Astrocyte of the spinal cord (primary cell): ENCODE results near the gene BAMBI.
A peak's percentile ranks its signal among the peaks of the same experiment; 100 is the strongest.

Experiments
- DNase-seq: peaks from one replicate; pipeline ENCODE4 v3.0.0; 2011; ENCODE audit warnings: low read depth, low spot score
- H3K4me3 ChIP-seq: 2 replicates; pipeline ENCODE4 v1.5.1; 2011; ENCODE audit warnings: low read depth, mild to moderate bottlenecking, low read length, moderate library complexity
- in situ Hi-C: cut with HindIII; loops from 2 replicates; pipeline ENCODE4 v1.10.0; 2017; ENCODE audit warnings: low sequenced_read_pairs
- TF ChIP-seq, protein P1 (sequence below): IDR thresholded peaks from 2 replicates; pipeline ENCODE4 v1.5.1; 2012; ENCODE audit warnings: low read depth, mild to moderate bottlenecking, low read length, inconsistent platforms

The BAMBI gene, protein sequence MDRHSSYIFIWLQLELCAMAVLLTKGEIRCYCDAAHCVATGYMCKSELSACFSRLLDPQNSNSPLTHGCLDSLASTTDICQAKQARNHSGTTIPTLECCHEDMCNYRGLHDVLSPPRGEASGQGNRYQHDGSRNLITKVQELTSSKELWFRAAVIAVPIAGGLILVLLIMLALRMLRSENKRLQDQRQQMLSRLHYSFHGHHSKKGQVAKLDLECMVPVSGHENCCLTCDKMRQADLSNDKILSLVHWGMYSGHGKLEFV

DNA sequence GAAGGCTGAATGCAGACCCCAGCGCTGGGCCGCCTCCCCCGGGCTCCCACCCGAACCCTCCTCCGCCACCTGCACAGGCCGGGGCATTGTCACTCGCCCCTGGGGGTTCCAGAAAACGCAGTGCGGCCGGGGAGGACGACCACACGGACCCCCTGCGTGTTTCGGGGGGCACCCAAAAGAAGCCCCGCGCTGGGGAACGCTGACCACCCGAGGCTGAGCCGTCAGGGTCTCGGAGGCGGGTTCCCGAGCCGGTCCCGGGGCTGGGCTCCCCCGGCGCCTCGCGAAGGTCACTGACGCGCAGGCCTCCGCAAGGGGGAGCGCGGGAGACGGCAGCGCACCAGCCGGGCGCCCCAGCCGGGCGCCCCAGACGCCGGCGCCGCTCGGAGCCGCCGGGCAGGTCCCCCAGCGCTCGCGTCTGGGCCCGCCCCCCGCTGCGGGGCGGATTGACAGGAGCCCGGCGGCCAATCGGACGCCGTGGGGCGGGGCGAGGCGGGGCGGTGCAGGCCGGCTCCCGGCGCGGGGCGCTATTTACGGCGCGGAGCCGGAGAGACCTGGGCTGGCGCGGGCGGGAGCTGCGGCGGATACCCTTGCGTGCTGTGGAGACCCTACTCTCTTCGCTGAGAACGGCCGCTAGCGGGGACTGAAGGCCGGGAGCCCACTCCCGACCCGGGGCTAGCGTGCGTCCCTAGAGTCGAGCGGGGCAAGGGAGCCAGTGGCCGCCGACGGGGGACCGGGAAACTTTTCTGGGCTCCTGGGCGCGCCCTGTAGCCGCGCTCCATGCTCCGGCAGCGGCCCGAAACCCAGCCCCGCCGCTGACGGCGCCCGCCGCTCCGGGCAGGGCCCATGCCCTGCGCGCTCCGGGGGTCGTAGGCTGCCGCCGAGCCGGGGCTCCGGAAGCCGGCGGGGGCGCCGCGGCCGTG, at the start of gene BAMBI:
Gene BAMBI, plus strand, starts transcription at position 554 of the 920 bp plus-strand sequence. CDS start 377 bp downstream, outside the sequence.
- in situ Hi-C loops, result no loop called here
- H3K4me3 ChIP-seq, result peak within 1 kb of the TSS; percentile 67
- peak; percentile 91 for DNase-seq
- TF ChIP-seq, protein P1, sequence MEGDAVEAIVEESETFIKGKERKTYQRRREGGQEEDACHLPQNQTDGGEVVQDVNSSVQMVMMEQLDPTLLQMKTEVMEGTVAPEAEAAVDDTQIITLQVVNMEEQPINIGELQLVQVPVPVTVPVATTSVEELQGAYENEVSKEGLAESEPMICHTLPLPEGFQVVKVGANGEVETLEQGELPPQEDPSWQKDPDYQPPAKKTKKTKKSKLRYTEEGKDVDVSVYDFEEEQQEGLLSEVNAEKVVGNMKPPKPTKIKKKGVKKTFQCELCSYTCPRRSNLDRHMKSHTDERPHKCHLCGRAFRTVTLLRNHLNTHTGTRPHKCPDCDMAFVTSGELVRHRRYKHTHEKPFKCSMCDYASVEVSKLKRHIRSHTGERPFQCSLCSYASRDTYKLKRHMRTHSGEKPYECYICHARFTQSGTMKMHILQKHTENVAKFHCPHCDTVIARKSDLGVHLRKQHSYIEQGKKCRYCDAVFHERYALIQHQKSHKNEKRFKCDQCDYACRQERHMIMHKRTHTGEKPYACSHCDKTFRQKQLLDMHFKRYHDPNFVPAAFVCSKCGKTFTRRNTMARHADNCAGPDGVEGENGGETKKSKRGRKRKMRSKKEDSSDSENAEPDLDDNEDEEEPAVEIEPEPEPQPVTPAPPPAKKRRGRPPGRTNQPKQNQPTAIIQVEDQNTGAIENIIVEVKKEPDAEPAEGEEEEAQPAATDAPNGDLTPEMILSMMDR, result peak; percentile 59

DNA sequence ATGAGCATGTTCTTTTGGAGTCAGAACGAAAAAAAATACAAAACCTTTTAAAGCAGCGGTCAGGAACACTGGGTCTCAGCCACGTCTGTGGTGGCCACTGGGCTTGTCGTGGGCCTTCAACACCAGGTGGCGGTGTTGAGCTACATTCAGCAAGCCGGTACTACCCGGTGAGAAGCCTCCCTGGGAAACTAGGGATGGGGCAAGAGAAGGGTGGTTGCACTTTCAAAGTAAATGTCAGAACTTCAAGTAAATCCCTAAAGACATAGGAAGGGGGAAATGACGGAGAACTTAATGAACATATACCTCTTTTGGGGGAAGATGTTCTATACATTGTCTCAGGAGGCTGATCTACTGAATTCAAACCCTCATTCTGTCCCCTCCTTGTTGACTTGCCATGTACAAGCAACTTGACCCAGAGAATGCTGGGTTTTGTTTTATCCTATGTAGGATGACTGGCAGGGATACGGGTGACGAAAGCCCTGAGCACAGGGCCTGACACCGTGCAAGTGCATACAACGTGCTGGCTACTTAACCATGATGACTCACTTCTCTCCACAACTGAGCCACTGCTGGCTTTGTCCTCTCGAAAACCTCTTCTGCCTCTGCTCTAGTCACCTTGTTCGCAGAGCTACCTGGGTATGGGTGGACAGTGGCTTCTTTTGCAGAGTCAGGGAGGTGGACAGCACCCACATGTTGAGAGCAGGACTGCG, 49.0 kb upstream of the BAMBI start:
- DNase-seq, result peak; percentile 76
- H3K4me3 ChIP-seq, result no peak overlapping the region
- TF ChIP-seq, protein P1, result peak; percentile 96
- in situ Hi-C loops, result no loop called here

DNA sequence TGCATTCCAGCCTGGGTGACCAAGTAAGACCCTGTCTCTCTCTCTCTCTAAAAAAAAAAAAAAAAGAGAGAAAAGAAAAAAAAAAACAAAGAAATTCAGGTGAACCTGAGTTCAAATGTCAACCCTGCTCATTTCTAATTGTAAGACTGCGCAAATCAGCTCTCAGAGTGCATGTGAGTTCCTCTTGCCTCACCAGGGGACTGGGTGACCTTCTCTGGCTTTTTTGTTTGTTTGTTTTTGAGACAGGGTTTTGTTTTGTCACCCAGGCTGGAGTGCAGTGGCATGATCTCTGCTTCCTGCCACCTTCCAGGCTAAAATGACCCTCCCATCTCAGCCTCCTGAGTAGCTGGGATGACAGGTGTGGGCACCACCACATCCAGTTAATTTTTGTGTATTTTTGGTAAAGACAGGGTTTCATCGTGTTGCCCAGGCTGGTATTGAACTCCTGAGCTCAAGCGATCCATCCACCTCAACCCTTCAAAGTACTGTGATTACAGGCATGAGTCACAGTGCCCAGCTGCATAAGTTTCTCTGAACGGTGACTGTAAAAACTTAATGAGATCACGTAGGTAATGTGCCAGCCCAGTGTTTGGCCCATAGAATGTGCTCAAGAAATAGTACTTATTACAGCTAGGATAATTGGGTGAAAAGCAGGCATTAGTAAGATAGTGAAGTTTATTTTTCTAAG, 45.3 kb upstream of the BAMBI start:
- no peak overlapping the region for H3K4me3 ChIP-seq
- DNase-seq, result peak; percentile 20
- TF ChIP-seq, protein P1, result no peak
- in situ Hi-C loops, result no loop called here

DNA sequence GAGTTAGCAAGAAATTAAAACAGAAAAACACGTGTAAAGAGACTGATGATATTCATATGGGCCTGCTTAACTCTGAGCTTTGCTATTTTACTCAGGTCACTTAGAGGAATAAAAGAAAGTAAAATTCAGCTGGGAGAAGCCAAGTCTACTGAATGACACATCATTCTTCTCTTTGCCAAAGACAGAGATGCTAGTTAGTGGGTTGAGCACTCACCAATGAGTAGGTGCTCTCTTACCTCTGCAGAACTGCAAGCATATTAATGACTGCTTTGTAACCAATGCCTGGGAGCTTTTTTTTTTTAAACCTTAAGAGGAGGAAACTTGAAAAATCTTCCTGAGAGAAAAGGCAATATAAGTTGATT, 44.8 kb upstream of the BAMBI start:
- in situ Hi-C loops, result no loop called here

DNA sequence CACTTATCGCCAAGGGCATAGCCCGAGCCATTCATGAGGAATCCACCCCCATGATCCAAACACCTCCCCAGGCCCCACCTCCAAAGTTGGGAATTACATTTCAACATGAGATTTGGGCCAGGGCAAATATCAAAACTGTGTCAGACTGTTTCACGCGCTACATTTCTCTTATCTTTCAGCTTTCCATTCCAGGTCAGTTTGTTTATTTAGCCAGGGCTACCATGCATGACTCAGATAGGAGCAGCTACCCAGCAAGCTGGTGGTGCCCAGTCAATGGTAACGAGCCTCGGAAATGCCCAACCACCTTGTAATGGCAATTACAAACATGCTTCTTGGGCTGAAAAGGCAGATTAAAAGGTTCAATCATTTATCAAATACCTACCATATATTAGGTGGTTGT, 43.6 kb upstream of the BAMBI start:
- no peak for DNase-seq
- in situ Hi-C loops, result no loop called here
- H3K4me3 ChIP-seq, result no peak overlapping the region
- TF ChIP-seq, protein P1, result no peak

More for the DNA sequence above, 44.8 kb upstream of the BAMBI start:
- H3K4me3 ChIP-seq, result no peak overlapping the region
- no peak for DNase-seq
- TF ChIP-seq, protein P1, result no peak

DNA sequence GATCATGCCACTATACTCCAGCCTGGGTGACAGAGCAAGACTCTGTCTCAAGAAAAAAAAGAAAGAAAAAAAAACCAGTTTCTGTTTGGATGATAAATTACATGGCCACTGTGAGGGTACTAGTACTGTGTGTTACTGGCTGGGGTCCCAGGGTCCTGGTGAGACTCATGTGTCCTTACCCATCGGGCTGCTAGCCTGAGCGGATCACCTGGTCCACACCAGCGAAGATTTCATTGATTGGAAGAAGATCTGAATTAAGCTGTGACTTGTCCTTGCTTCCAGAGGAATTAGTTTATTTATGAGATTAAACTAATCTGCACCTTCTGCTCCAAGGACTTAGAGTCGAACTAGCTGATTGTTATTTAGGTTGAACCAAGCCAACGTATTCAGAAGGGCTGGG, 40.0 kb upstream of the BAMBI start:
- in situ Hi-C loops, result no loop called here
- H3K4me3 ChIP-seq, result no peak overlapping the region
- TF ChIP-seq, protein P1, result no peak
- DNase-seq, result no peak
